Measurements from ENCODE around the gene PDPK1.
"Not testable (repeated sequence)": the region's sequence is repeated elsewhere in the genome, so short reads cannot be mapped to it uniquely, and the experiment has no call there.

- not testable (repeated sequence) for TF ChIP-seq POLR2A (IDR thresholded peaks at IDR 0.05; ENCODE audit: low read length); GATA1 (IDR thresholded peaks at IDR 0.05; ENCODE audit: low read depth, low read length)
Observed at GRCh38 chr16:2550283-2550878, 12.6 kb downstream of the PDPK1 start.

Data from erythroblast (primary cell).